HG02870 (cell line): ENCODE results near the gene EIF5.

ENCODE experiments used
- ATAC-seq: cut with Tn5 transposase; IDR thresholded peaks from one replicate; pipeline ENCODE4 v1.9.1; 2021; ENCODE audit warnings: mild to moderate bottlenecking, moderate library complexity; ENCODE audit not compliant: unreplicated experiment

The EIF5 gene

GRCh38 chr14:103392106-103392505, 58.1 kb downstream of the EIF5 start:
- no peak for ATAC-seq

DNA sequence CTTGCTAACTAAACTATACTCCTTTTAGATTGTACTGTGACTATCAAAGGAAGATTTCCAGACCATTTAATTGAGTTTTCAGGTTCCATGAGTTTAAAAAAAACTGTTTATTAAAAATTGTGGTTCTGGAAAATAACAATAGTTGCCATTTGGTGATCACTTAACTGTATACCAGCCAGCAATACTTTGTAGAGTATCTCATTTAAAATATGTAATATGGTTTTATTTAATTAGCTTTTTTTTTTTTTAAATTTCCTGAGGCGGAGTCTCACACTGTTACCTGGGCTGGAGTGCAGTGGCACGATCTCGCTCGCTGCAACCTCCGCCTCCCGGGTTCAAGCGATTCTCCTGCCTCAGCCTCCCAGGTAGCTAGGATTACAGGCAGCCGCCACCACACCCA, 58.5 kb downstream of the EIF5 start:
- ATAC-seq, result no peak

GRCh38 chr14:103393070-103393469, 59.0 kb downstream of the EIF5 start:
- no peak for ATAC-seq

DNA sequence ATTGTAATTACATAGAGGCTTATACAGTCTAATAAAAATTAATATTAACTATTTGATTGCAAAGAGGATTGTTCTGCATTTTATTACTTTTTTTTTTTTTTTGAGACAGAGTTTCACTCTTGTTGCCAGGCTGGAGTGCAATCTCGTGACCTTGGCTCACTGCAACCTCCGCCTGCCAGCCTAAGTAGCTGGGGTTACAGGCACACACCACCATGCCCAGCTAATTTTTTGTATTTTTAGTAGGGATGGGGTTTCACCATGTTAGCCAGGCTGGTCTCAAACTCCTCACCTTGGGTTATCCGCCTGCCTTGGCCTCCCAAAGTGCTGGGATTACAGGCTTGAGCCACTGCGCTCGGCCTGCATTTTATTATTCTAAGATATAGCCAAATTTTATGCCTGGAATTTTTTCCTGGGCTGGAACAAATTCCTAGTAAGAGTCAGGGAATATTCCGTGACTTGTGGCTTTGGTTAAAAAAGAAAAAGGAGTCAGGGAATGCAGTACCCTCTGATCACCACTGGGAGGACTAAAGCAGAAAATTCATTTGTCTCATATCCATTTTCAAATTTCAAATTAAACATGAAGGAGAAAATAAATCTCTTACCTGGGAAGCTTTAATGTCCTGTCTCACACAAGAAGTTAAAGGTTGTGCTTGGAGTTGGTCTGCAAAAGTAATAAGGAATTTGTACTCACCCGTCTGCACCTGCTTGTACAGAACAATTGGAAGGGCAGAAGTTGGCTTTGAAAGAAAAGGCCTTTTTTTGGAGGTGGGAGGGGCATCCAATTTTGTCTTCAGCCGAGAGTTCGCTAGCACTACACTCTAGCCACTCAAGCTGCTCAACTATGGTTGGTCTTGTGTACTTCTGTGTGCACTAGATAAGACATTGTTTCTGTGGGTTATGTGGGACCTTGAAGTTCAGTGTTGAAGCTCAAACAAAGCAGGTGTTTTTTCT, 59.9 kb downstream of the EIF5 start:
- ATAC-seq, result no peak
